GM18502 (cell line): ENCODE results near the gene LONP2.
"Not testable (repeated sequence)": the region's sequence is repeated elsewhere in the genome, so short reads cannot be mapped to it uniquely, and the experiment has no call there.

Experiments used
- ATAC-seq: cut with Tn5 transposase; IDR thresholded peaks from one replicate; pipeline ENCODE4 v1.9.1; 2021; ENCODE audit warnings: mild to moderate bottlenecking; ENCODE audit not compliant: unreplicated experiment, poor library complexity

The LONP2 gene

DNA sequence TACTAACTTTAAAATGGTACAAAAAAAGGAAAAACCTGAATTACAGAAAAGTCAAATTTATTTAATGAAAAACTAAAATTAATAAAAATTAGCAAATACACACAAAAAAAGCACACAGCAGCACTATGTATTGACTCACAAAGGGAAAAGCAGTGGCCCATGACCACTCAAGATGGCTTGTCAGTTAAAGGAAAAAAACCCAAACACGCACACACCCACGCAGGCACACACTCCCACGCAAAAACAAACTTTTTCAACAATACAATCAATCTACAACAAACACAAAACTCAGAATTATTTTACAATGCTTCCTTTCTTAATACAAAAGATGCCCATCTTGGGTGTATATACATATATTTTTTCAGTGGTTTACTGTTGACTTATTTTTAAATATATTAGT is 116.9 kb downstream of the LONP2 start:
- no peak for ATAC-seq

DNA sequence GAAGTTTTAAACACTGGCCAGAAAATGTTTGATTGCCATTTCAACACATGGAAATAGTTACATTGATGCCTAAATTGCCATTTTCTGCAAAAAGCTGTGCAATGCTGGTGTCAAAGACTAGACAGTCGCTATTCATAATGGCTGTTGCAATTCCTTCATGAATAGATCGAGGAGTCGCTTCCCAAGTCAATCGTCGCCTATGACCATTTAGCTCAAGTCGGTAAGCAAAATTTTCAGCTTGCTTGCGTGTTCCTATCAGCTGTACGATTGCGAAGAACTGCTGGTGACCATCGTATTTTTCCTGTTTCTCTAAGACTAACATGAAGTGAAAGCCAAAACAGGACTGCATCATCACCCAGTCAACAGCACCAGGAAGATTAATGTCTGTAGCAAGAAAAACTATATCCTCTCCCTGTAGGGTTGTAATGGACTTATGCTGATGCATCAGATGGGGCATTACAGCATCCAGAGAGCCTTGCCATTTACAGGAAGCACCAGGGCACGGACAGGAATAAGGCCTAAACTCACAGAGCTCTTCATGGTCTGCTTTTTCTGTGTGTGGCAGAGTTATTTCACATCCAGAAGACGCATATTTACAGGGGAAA is 117.5 kb downstream of the LONP2 start:
- ATAC-seq = no peak

GRCh38 chr16:48365025-48365600 is 121.0 kb downstream of the LONP2 start:
- no peak for ATAC-seq

- ATAC-seq = peak; percentile 92
These were observed 121.6 kb downstream of the LONP2 start for GRCh38 chr16:48365601-48366164.

GRCh38 chr16:48366165-48367093 is 122.3 kb downstream of the LONP2 start:
- peak; percentile 76 for ATAC-seq

DNA sequence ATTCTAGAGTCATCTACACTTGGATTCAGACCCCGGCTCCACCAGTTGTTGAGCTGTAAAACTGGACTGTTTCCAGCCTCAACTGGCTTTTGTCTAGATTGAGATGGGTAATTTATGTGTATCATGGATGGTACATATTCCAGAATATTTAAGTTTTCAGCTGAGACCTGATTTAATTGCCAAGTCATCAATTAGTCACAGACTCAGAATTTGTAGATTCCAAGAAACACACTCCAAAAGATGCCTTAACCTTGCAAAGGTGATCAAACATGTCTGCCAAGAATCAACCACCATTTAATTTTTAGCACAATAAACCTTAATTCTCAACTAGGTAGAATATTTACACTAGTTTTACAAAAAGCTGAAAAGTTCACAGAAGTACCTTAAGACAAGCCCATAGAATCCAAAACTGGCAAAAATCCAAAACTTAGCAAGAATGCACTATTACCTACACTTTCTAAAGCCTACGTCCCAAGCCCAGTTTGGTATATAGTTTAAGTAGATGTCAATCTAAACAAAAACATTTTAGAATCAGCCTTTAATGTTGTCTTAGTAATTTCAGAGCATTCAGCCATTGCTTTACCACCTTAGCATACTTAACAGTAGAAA is 123.4 kb downstream of the LONP2 start:
- ATAC-seq = no peak

DNA sequence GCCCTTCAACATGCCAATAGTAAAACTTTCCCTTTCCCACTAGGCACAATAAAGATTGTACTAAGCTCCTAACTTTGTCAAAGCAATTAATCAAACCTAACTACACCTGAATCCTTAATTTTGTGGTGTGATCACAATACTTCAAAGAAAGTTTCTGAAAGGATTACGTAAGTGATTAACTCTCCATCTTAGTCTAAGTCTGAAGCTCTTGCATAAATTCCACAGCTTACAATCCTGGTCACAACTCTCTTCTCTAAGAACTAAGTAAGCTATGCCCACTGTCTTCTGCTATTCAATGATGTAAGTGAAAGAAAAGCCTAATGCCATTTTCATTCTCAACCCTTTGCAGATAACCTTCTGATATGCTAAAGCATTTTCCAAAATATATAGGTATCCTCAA is 125.7 kb downstream of the LONP2 start:
- ATAC-seq = no peak

DNA sequence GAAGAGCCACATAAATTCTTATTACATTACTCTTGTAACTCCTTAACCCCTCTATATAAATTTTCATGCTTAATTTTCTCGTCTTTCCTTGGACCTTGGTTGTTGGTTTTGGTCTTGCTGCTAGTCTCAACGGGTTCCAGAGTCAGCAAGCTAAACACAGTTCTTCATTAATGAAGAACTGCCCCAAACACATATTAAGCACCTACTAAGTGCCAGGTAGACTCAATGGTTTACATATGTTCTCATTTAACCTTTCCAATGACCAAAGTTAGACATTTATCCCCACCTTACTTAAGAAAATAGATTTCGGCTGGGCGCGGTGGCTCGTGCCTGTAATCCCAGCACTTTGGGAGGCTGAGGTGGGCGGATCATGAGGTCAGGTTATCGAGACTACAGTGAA is 126.1 kb downstream of the LONP2 start:
- ATAC-seq = no peak

- not testable (repeated sequence) for ATAC-seq
These were observed 126.7 kb downstream of the LONP2 start for GRCh38 chr16:48370668-48371392.

DNA sequence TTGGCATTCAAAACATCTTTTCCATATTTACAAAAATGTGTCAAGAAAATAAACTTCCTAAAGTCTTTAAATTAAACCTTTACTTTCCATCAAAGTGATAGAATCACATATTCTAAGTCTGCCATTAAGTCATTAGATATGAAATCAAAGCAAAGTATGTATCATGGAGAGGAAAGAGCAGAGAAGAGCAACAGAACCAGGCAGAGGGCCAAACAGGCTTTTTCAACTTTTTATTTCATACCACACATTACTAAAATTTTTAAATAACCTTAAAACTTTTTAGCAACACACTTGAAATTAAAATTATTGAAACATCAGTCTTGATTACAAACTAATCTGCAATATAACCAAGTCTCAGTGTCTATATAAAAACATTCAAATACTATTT is 127.3 kb downstream of the LONP2 start:
- no peak for ATAC-seq

- ATAC-seq = no peak
These were observed 128.6 kb downstream of the LONP2 start for GRCh38 chr16:48372744-48373143.

DNA sequence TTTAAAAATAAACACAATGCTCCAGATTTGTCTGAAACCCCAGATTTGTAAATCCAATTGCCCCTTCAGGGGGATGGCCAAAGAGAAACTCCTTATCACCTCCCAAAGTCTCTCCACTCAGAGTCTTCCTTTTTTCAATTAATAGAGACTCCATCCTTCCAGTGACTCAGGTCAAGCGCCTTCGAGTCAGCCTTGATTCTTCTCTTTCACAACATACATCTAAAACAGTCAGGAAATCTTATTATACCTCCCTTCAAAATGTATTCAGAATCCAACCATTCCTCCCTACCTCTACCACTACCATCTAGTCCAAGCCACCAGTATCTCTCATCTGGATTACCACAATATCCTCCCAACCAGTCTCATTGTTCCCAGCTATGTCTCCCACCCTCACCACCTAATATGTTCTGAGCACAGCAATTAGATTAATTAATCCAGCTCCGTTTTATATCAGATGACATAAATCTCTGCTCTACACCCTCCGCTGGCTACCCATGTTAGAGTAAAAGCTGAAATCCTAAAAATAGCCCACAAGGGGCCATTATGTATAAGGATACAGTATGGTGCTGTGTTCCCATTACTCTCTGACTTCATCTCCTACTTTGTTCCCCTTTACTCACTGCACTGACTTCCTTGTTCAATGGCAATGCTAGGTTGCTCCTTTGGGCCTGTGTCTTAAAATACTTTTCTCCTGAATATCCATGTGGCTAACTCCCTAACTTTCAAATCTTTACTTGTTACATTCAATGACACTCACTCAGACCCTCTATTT is 129.3 kb downstream of the LONP2 start:
- ATAC-seq = no peak

DNA sequence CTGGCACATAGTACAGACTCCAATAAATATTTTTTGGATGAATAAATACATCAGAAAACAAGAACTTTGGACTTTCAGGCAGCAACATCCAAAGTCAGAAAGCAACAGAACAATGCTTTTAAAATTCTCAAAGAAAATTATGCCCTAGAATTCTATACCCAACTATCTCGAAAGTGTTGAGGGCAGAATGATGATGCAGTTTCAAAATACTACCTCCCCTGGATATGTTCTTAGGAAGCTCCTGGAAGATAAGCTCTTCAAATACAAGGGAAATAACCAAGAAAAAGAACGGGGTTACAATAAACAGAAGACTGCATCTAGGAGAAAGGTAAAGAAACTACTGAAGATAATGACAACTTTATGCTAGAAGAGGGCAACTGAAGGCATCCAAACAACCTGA is 130.2 kb downstream of the LONP2 start:
- no peak for ATAC-seq

GRCh38 chr16:48377301-48377700 is 133.2 kb downstream of the LONP2 start:
- not testable (repeated sequence) for ATAC-seq

DNA sequence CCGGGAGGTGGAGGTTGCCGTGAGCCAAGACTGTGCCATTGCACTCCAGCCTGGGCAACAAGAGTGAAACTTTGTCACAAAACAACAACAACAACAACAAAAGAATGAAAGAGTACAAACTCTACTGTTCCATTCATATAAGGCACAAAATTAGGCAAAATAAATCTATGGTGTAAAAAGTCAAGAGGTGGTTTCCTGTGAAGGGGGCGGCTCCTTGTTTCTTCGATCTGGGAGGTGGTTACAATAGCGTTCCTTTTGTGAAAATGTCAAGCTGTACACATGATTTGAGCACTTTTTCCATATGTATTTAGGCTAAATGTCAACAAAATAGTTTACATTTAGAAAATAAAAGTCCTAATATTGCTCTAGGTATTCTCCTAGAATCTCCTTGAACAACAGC is 134.2 kb downstream of the LONP2 start:
- no peak for ATAC-seq

DNA sequence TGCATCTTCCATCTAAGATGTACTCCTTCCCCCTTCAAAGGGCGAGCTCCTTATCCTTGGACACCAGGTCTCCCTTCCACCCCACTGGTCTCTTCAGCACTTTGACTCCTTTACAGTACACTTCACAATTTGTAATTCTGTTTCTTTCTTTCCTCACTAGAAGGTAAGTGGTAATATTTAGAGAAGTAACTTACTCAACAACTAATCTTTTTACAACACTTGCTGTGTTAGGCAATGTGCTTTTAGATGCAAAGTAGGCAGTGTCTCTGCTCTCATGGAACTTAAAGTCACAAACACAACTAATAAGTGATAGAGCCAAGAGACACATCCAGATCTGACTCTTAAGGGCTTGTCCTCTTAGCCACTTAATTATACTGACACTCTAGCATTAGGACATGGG is 134.7 kb downstream of the LONP2 start:
- no peak for ATAC-seq

DNA sequence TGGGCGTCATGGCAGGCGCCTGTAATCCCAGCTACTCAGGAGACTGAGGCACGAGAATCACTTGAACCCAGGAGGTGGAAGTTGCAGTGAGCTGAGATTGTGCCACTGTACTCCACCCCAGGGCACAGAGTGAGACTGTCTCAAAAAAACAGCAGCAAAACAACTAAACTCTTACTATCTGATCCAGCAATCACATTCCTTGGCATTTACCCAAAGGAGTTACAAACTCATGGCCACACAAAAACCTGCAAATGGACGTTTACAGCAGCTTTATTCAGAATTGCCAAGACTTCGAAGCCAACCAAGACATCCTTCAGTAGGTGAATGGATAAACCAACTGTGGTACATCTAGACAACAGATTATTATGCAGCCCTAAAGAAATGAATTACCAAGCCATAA is 137.1 kb downstream of the LONP2 start:
- ATAC-seq = no peak

DNA sequence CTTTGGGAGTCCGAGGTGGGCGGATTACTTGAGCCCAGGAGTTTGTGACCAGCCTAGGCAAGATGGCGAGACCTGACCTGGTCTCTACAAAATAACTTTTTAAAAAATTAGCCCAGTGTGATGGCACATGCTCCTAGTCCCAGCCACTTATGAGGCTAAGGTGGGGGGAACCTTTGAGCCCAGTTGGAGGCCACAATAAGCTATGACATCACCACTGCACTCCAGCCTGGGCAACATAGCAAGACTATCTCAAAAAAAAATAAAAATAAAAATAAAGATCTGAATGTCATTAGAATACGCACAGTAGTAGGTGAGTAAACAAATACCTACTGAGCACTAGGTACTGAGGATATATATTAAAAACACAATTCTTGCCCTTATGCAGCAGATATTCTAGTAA is 138.0 kb downstream of the LONP2 start:
- ATAC-seq = no peak
